ENCODE results near the gene SIK3. TPM values are rescaled to one million over a fixed set of nuclear protein-coding genes. Genes with fewer than 3 reads are reported as not detected.

Gene SIK3
- total RNA-seq, 2 donors from 2014 or later = 37.2 to 43.5 TPM

- Mint-ChIP-seq H3K36me3 (ENCODE audit: low read depth) (peaks cover 68% of the 10 kb centered on the region), H3K4me3 (no peak overlapping the region), H3K9me3 (no peaks in the 10 kb centered on the region), H3K27me3 (ENCODE audit: insufficient read depth) (no peaks in the 10 kb centered on the region), H3K4me1 (no peaks in the 10 kb centered on the region), H3K27ac (no peak overlapping the region)
- TF ChIP-seq CTCF (conservative IDR thresholded peaks at IDR 0.05) = no peak
- Histone ChIP-seq H3K27ac (ENCODE audit: low read depth, low read length) (no peak overlapping the region), H3K4me1 (ENCODE audit: control insufficient read depth, insufficient read depth, low read length) (no peaks in the 10 kb centered on the region), H3K27me3 (ENCODE audit: control insufficient read depth, insufficient read depth, low read length, poor library complexity, severe bottlenecking) (no peaks in the 10 kb centered on the region), H3K9ac (ENCODE audit: extremely low read depth, low read length, poor library complexity, severe bottlenecking) (no peak overlapping the region), H3K4me3 (ENCODE audit: low read length) (no peak overlapping the region), H3K36me3 (ENCODE audit: control insufficient read depth, insufficient read depth, low read length) (peaks cover 92% of the 10 kb centered on the region), H3K9me3 (ENCODE audit: control insufficient read depth, low read length) (no peaks in the 10 kb centered on the region)
- no peak for DNase-seq
- WGBS, 2 experiments (ENCODE audit: insufficient coverage in 1 of 2, insufficient read length in 1 of 2) = 91 to 100% methylated on average over 2 to 3 of the region's 3 CpGs
Observed at GRCh38 chr11:116868066-116868465, 230.2 kb downstream of the SIK3 start.

- Mint-ChIP-seq H3K4me1 (no peaks in the 10 kb centered on the region), H3K9me3 (no peaks in the 10 kb centered on the region), H3K4me3 (no peak overlapping the region), H3K27me3 (ENCODE audit: insufficient read depth) (no peaks in the 10 kb centered on the region), H3K36me3 (ENCODE audit: low read depth) (peaks cover 63% of the 10 kb centered on the region), H3K27ac (no peak overlapping the region)
- Histone ChIP-seq H3K4me3 (ENCODE audit: low read length) (no peak overlapping the region), H3K9me3 (ENCODE audit: control insufficient read depth, low read length) (no peaks in the 10 kb centered on the region), H3K9ac (ENCODE audit: extremely low read depth, low read length, poor library complexity, severe bottlenecking) (no peak overlapping the region), H3K27ac (ENCODE audit: low read depth, low read length) (no peak overlapping the region), H3K36me3 (ENCODE audit: control insufficient read depth, insufficient read depth, low read length) (peaks cover 88% of the 10 kb centered on the region), H3K4me1 (ENCODE audit: control insufficient read depth, insufficient read depth, low read length) (no peaks in the 10 kb centered on the region), H3K27me3 (ENCODE audit: control insufficient read depth, insufficient read depth, low read length, poor library complexity, severe bottlenecking) (no peaks in the 10 kb centered on the region)
- WGBS, 2 experiments (ENCODE audit: insufficient coverage in 1 of 2, insufficient read length in 1 of 2) = 94 to 98% methylated on average over 11 of the region's 11 CpGs
- no peak for DNase-seq
- no peak for TF ChIP-seq CTCF (conservative IDR thresholded peaks at IDR 0.05)
Observed at GRCh38 chr11:116867619-116868018, 230.6 kb downstream of the SIK3 start.

GRCh38 chr11:116866804-116867455, 231.3 kb downstream of the SIK3 start:
- Mint-ChIP-seq H3K4me3 (no peak overlapping the region), H3K9me3 (no peaks in the 10 kb centered on the region), H3K36me3 (ENCODE audit: low read depth) (peaks cover 60% of the 10 kb centered on the region), H3K4me1 (no peaks in the 10 kb centered on the region), H3K27me3 (ENCODE audit: insufficient read depth) (no peaks in the 10 kb centered on the region), H3K27ac (no peak overlapping the region)
- WGBS, 2 experiments (ENCODE audit: insufficient coverage in 1 of 2, insufficient read length in 1 of 2) = 91 to 94% methylated on average over 6 of the region's 6 CpGs
- no peak for DNase-seq
- peaks cover 87% of the 10 kb centered on the region for H3K36me3 ChIP-seq (ENCODE audit: control insufficient read depth, insufficient read depth, low read length)
- H3K27ac ChIP-seq (ENCODE audit: low read depth, low read length) = no peak overlapping the region
- no peaks in the 10 kb centered on the region for H3K27me3 ChIP-seq (ENCODE audit: control insufficient read depth, insufficient read depth, low read length, poor library complexity, severe bottlenecking)
- TF ChIP-seq CTCF (conservative IDR thresholded peaks at IDR 0.05) = no peak
- H3K4me3 ChIP-seq (ENCODE audit: low read length) = no peak overlapping the region
- H3K9me3 ChIP-seq (ENCODE audit: control insufficient read depth, low read length) = no peaks in the 10 kb centered on the region
- no peak overlapping the region for H3K9ac ChIP-seq (ENCODE audit: extremely low read depth, low read length, poor library complexity, severe bottlenecking)
- no peaks in the 10 kb centered on the region for H3K4me1 ChIP-seq (ENCODE audit: control insufficient read depth, insufficient read depth, low read length)
